HEK293 (cell line): Measurements from ENCODE around the gene ATRNL1.

Source experiments
- CTCF ChIA-PET: fragments of 350-600 bp; formaldehyde crosslinking; extraction: SDS; loops from one replicate; lab custom pipeline; 2021; ENCODE audit warnings: antibody characterized with exemption; lab: Yijun Ruan, JAX
- POLR2A ChIA-PET: fragments of 300-600 bp; formaldehyde crosslinking; extraction: SDS; loops from one replicate; lab custom pipeline; 2020; ENCODE audit warnings: antibody characterized with exemption, inconsistent platforms; lab: Yijun Ruan, JAX
- H3K27ac ChIP-seq: fragments of 200-500 bp; sonication (Bioruptor generic); 2 replicates; pipeline ENCODE4 v1.5.1; 2014; ENCODE audit warnings: low read depth, low read length, control low read depth, inconsistent platforms; ENCODE audit errors: extremely low read depth
- H3K36me3 ChIP-seq, 2 experiments: fragments of 200-500 bp in 1 of 2; sonication (Bioruptor generic) in 1 of 2; 1 replicate in 1 of 2; 2 replicates in 1 of 2; pipeline ENCODE4 v1.5.1; 2014 to 2017; ENCODE audit warnings: inconsistent platforms in 2 of 2, low read length in 2 of 2; ENCODE audit not compliant: control insufficient read depth in 2 of 2, insufficient read depth in 1 of 2
- H3K4me1 ChIP-seq: fragments of 200-500 bp; sonication (Bioruptor generic); 2 replicates; pipeline ENCODE4 v1.5.1; 2014; ENCODE audit warnings: mild to moderate bottlenecking, low read length, inconsistent platforms; ENCODE audit not compliant: control insufficient read depth, insufficient read depth
- H3K4me3 ChIP-seq: 2 replicates; pipeline ENCODE4 v1.5.1; 2011; ENCODE audit warnings: low read depth, mild to moderate bottlenecking, control low read depth, low read length, moderate library complexity
- H3K9me3 ChIP-seq: fragments of 200-500 bp; sonication (Bioruptor generic); 2 replicates; pipeline ENCODE4 v1.5.1; 2014; ENCODE audit warnings: low read depth, low read length, inconsistent platforms; ENCODE audit not compliant: control insufficient read depth, insufficient read depth
- EGR2 ChIP-seq: fragments of 450-650 bp; formaldehyde crosslinking; IDR thresholded peaks from 2 replicates; pipeline ENCODE4 v1.5.1; 2016; ENCODE audit warnings: low read depth, missing biosample characterization, missing genetic modification characterization
- GLIS1 ChIP-seq: fragments of 450-650 bp; formaldehyde crosslinking; IDR thresholded peaks from 2 replicates; pipeline ENCODE4 v1.5.1; 2016; ENCODE audit warnings: missing biosample characterization, missing genetic modification characterization
- GLIS2 ChIP-seq: fragments of 450-650 bp; formaldehyde crosslinking; IDR thresholded peaks from 2 replicates; pipeline ENCODE4 v1.5.1; 2016; ENCODE audit warnings: missing biosample characterization, missing genetic modification characterization
- PRDM4 ChIP-seq: fragments of 450-650 bp; formaldehyde crosslinking; IDR thresholded peaks from 2 replicates; pipeline ENCODE4 v1.5.1; 2017; ENCODE audit warnings: missing biosample characterization, missing genetic modification characterization
- TRIM28 ChIP-seq: IDR thresholded peaks from 2 replicates; pipeline ENCODE4 v1.6.1; 2011; ENCODE audit warnings: low read length, control low read depth, borderline replicate concordance
- ZBTB20 ChIP-seq: fragments of 450-650 bp; formaldehyde crosslinking; IDR thresholded peaks from 2 replicates; pipeline ENCODE4 v1.5.1; 2016; ENCODE audit warnings: missing biosample characterization, missing genetic modification characterization
- ZNF121 ChIP-seq: fragments of 450-650 bp; formaldehyde crosslinking; IDR thresholded peaks from 2 replicates; pipeline ENCODE4 v1.5.1; 2016; ENCODE audit warnings: missing biosample characterization, missing genetic modification characterization
- ZNF138 ChIP-seq: fragments of 450-650 bp; formaldehyde crosslinking; IDR thresholded peaks from 2 replicates; pipeline ENCODE4 v1.5.1; 2016; ENCODE audit warnings: missing biosample characterization, missing genetic modification characterization, borderline replicate concordance
- ZNF169 ChIP-seq: fragments of 450-650 bp; formaldehyde crosslinking; IDR thresholded peaks from 2 replicates; pipeline ENCODE4 v1.5.1; 2016; ENCODE audit warnings: missing biosample characterization, missing genetic modification characterization
- ZNF223 ChIP-seq: fragments of 450-650 bp; formaldehyde crosslinking; IDR thresholded peaks from 2 replicates; pipeline ENCODE4 v1.5.1; 2016; ENCODE audit warnings: missing biosample characterization, missing genetic modification characterization
- ZNF354C ChIP-seq: fragments of 450-650 bp; formaldehyde crosslinking; IDR thresholded peaks from 2 replicates; pipeline ENCODE4 v1.5.1; 2016; ENCODE audit warnings: missing biosample characterization, missing genetic modification characterization, low read depth, borderline replicate concordance
- ZNF391 ChIP-seq: fragments of 450-650 bp; formaldehyde crosslinking; IDR thresholded peaks from 2 replicates; pipeline ENCODE4 v1.5.1; 2016; ENCODE audit warnings: low read depth, missing biosample characterization, missing genetic modification characterization, borderline replicate concordance
- ZNF423 ChIP-seq: fragments of 450-650 bp; formaldehyde crosslinking; IDR thresholded peaks from 2 replicates; pipeline ENCODE4 v1.5.1; 2016; ENCODE audit warnings: missing biosample characterization, missing genetic modification characterization
- ZNF549 ChIP-seq: fragments of 450-650 bp; IDR thresholded peaks from 2 replicates; pipeline ENCODE4 v1.5.1; 2018; ENCODE audit warnings: missing biosample characterization, missing genetic modification characterization, mild to moderate bottlenecking, inconsistent platforms, moderate library complexity
- ZNF571 ChIP-seq: fragments of 450-650 bp; formaldehyde crosslinking; IDR thresholded peaks from 2 replicates; pipeline ENCODE4 v1.5.0; 2017; ENCODE audit warnings: missing biosample characterization, missing genetic modification characterization
- ZNF596 ChIP-seq: fragments of 450-650 bp; IDR thresholded peaks from 2 replicates; pipeline ENCODE4 v1.5.0; 2018; ENCODE audit warnings: missing biosample characterization, mild to moderate bottlenecking, missing genetic modification characterization, moderate library complexity
- ZNF654 ChIP-seq: fragments of 450-650 bp; formaldehyde crosslinking; IDR thresholded peaks from 2 replicates; pipeline ENCODE4 v1.5.1; 2016; ENCODE audit warnings: low read depth, missing biosample characterization, missing genetic modification characterization
- ZNF701 ChIP-seq: fragments of 450-650 bp; formaldehyde crosslinking; IDR thresholded peaks from 2 replicates; pipeline ENCODE4 v1.5.1; 2016; ENCODE audit warnings: missing biosample characterization, missing genetic modification characterization
- ZNF777 ChIP-seq: fragments of 450-650 bp; formaldehyde crosslinking; IDR thresholded peaks from 2 replicates; pipeline ENCODE4 v1.5.1; 2017; ENCODE audit warnings: missing biosample characterization, missing genetic modification characterization, borderline replicate concordance
- TF ChIP-seq, protein P1 (sequence below): fragments of 450-650 bp; formaldehyde crosslinking; IDR thresholded peaks from 2 replicates; pipeline ENCODE4 v1.5.1; 2016; ENCODE audit warnings: missing biosample characterization, missing genetic modification characterization, low read depth

ATRNL1 gene

DNA sequence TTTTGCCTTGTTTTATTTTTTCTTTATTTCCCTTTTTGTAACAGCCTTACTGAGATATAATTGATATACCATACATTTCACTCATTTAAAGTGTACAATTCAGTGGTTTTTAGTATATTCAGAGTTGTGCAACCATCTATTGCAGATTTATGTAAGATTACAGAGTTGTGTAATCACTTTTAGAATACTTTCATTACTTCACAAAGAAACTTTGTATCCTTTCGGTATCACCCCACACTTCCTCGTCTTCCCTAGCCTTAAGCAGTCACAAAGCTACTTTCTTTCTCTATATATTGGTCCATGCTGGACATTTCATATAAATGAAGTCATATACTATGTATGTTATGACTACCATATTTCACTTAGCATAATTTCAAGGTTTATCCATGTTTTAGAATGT is 74.6 kb downstream of the ATRNL1 start:
- Histone ChIP-seq H3K9me3 (no peaks in the 10 kb centered on the region), H3K27ac (no peak overlapping the region), H3K4me3 (no peak overlapping the region), H3K4me1 (no peaks in the 10 kb centered on the region), H3K36me3 (0 out of 3 replicates have a peak, but pooled peaks cover 0 to 4% of the 10 kb centered on the region in 2 experiments)
- CTCF ChIA-PET, result no interaction called here
- TF ChIP-seq ZNF596 (no peak), ZNF121 (tag by site-specific recombination) (no peak), ZNF571 (tag by site-specific recombination) (no peak), ZNF391 (no peak), GLIS1 (no peak), ZNF549 (tag by site-specific recombination) (no peak), GLIS2 (no peak), ZNF423 (tag by site-specific recombination) (no peak), ZNF169 (tag by site-specific recombination) (no peak), ZNF223 (no peak), PRDM4 (tag by site-specific recombination) (no peak), ZBTB20 (tag by site-specific recombination) (no peak), TRIM28 (no peak), ZNF138 (tag by site-specific recombination) (no peak), ZNF701 (tag by site-specific recombination) (no peak)
- TF ChIP-seq, protein P1, sequence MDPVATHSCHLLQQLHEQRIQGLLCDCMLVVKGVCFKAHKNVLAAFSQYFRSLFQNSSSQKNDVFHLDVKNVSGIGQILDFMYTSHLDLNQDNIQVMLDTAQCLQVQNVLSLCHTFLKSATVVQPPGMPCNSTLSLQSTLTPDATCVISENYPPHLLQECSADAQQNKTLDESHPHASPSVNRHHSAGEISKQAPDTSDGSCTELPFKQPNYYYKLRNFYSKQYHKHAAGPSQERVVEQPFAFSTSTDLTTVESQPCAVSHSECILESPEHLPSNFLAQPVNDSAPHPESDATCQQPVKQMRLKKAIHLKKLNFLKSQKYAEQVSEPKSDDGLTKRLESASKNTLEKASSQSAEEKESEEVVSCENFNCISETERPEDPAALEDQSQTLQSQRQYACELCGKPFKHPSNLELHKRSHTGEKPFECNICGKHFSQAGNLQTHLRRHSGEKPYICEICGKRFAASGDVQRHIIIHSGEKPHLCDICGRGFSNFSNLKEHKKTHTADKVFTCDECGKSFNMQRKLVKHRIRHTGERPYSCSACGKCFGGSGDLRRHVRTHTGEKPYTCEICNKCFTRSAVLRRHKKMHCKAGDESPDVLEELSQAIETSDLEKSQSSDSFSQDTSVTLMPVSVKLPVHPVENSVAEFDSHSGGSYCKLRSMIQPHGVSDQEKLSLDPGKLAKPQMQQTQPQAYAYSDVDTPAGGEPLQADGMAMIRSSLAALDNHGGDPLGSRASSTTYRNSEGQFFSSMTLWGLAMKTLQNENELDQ, result no peak
- POLR2A ChIA-PET, result no interaction called here

- Histone ChIP-seq H3K4me1 (no peaks in the 10 kb centered on the region), H3K27ac (no peak overlapping the region), H3K9me3 (no peaks in the 10 kb centered on the region)
- TF ChIP-seq ZNF654 (tag by site-specific recombination) (peak; percentile 54), ZNF354C (no peak), ZNF777 (tag by site-specific recombination) (no peak), EGR2 (tag by site-specific recombination) (no peak)
- TF ChIP-seq, all 188 proteins: peak for 1
- CTCF ChIA-PET, result interaction anchor here (0.6 to 1.6 kb wide), 15 partner anchors 14 to 1102 kb away, joined by 3 to 7 read pairs (median 3); no protein-coding TSS in a partner anchor
- Histone ChIP-seq H3K4me3 (no peak overlapping the region), H3K36me3 (no peaks in the 10 kb centered on the region)
- POLR2A ChIA-PET, result no interaction called here
Observed at GRCh38 chr10:115171392-115171960, 78.3 kb downstream of the ATRNL1 start.
